GM18951 (cell line): ENCODE results near the gene CFAP91.

ENCODE experiments used
- POLR2A ChIP-seq: IDR thresholded peaks from 4 replicates; pipeline ENCODE4 v1.6.1; 2011; ENCODE audit warnings: mild to moderate bottlenecking; ENCODE audit not compliant: insufficient read length, insufficient read depth; ENCODE audit errors: extremely low read depth
- in situ Hi-C: fragments of 300-500 bp; cut with MboI; formaldehyde crosslinking; loops from one replicate; pipeline ENCODE4 v1.12.0; 2022; ENCODE audit warnings: low sequenced_read_pairs, mixed read lengths, inconsistent platforms; ENCODE audit not compliant: unreplicated experiment

CFAP91 gene

GRCh38 chr3:119690043-119690656 lies 12.7 kb upstream of the CFAP91 start:
- in situ Hi-C loops = loop anchor here (25.0 kb wide), 3 partner anchors 403 to 803 kb away; partner anchors contain the start of genes ARHGAP31 and TEX55
- TF ChIP-seq POLR2A = no peak

DNA sequence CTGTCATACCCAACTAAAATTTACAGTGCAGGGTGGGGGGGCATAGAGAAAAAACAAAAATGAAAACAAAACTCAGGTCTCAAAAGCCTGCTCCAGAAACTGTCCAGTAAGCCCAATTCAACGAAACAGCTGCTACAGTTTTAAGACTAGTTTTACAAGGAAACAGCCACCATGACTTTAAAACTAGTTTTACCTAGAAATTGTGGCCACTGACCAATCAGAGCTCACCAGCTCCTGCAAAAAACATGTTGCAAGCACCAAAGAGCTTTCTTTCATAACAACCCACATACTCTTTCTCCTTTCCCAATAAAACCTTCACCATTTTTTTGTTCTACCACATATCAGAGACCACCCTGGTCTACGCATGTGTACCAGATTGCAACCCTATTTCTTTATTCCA lies 7.3 kb upstream of the CFAP91 start:
- TF ChIP-seq POLR2A = no peak
- in situ Hi-C loops = loop anchor here (25.0 kb wide), 3 partner anchors 408 to 808 kb away; partner anchors contain the start of genes ARHGAP31 and TEX55

DNA sequence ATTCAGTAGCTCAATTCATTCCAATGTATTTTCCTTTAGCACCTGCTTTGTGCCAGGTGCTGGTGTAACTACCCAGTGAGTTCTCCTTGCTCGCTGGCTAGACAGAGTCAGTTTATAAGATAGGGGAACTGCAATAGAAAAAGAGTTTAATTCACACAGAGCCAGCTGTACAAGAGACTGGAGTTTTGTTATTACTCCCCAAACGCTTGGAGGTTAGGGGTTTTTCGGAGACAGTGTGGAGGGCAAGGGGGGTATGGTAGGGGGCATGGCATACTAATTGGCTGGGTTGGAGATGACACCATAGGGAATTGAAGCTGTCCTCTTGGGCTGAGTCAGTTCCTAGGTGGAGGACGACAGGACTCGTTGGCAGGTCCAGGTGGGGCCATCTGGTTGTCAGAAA lies 5.4 kb upstream of the CFAP91 start:
- in situ Hi-C loops = loop anchor here (25.0 kb wide), 3 partner anchors 410 to 810 kb away; partner anchors contain the start of genes ARHGAP31 and TEX55
- TF ChIP-seq POLR2A = no peak

DNA sequence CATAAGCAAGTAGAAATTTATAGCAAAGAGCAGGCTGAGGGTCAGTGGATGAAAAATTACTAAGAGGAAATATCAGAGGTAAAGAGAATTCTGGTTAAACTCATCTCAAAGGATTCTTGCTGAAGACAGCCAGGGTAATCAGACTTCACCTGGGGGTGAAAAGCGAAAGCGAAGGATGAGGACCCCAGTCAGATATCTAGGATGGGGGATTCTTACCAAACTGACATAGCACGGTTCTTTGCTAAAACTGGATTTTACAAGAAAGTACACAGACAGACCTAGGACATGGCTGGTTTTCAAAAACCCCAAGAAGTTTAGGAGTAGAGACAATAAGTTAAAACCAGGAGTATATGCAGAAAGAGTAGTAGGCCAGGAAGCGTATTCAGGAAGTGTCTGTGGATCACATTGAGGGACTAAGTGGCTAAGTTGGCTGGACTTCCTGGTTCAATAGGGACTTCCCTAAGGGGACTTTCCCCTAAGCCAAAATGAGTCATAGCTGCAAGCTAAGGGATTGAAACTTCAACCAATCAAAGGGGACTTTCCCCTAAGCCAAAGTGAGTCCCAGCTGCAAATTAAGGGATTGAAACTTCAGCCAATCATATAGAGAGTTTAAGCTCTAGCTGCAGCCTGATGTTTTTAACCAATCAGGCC lies 2.4 kb upstream of the CFAP91 start:
- in situ Hi-C loops = no loop called here
- TF ChIP-seq POLR2A = no peak

GRCh38 chr3:119700920-119701734 lies 1.7 kb upstream of the CFAP91 start:
- in situ Hi-C loops = no loop called here
- TF ChIP-seq POLR2A = no peak

GRCh38 chr3:119703820-119704531 lies 1.2 kb downstream of the CFAP91 start:
- in situ Hi-C loops = no loop called here
- TF ChIP-seq POLR2A = no peak

- in situ Hi-C loops = no loop called here
- TF ChIP-seq POLR2A = no peak
Observed at GRCh38 chr3:119715105-119715504, 12.3 kb downstream of the CFAP91 start.

DNA sequence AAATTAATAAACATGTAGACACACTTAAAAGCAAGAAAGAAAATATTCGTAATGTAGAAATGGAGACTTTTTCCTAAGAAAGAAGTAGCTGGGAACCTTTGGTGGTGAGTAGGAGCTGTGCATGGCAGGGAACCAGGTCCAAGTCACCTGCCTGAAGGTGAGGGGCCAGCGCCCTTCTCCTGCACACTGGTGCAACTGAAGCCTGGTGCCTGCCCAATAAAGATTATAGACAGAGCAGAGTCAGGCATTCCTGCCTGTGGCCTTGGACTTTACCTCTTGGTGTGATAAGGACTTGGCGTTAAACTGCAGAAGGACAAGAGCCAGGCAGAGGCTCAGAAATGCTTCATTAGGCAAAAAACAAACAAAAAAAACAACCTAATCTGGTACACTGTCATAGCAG lies 14.2 kb downstream of the CFAP91 start:
- no peak for TF ChIP-seq POLR2A
- in situ Hi-C loops = no loop called here

- in situ Hi-C loops = no loop called here
- no peak for TF ChIP-seq POLR2A
Observed at GRCh38 chr3:119717520-119717919, 14.7 kb downstream of the CFAP91 start.

DNA sequence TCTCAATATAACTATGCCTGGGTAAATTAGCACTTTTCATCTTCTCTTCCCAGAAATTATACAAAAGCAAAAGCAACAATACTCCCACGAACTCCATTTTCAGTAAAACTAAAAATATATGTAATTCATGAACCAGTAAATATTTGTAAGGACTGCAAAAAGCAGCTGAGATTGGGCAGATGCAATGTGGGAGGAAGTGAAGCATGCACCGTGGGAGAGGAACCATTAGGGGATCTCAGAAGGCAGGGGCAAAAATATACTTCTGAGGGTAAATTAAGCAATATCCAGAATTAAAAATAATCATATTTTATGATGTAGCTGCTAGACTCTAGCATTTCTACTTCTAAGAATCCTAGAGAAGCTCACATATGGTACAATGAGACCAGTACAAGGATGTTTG lies 20.2 kb downstream of the CFAP91 start:
- TF ChIP-seq POLR2A = no peak
- in situ Hi-C loops = no loop called here

- TF ChIP-seq POLR2A = no peak
- in situ Hi-C loops = no loop called here
Observed at GRCh38 chr3:119726909-119727308, 24.1 kb downstream of the CFAP91 start.

DNA sequence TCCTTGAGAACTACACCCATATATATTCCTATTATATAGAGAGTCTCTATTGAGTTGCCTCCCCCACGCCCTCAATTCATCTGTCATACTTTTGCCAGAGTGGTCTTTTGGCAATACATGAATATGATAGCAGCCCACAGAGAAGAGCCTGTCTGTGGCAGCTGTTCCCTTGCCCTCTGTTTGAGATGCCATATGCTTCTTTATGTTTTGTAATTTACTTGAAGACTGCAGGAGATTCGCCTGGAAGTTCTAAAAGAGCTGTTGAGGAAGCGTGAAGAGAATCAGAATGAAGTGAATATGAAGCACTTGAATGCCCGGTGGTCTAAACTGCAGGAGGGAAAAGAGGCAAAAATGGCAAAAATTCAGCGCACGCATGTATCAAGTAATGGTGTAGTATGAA lies 27.2 kb downstream of the CFAP91 start:
- TF ChIP-seq POLR2A = no peak
- in situ Hi-C loops = no loop called here

GRCh38 chr3:119731560-119732343 lies 28.9 kb downstream of the CFAP91 start:
- TF ChIP-seq POLR2A = no peak
- in situ Hi-C loops = no loop called here

- no peak for TF ChIP-seq POLR2A
- in situ Hi-C loops = no loop called here
Observed at GRCh38 chr3:119733812-119734211, 31.0 kb downstream of the CFAP91 start.
